Hepatocyte (in vitro differentiated cells): ENCODE measurements around the gene AGAP2. TPM values are rescaled to one million over a fixed set of nuclear protein-coding genes. Genes with fewer than 3 reads are reported as not detected.
A peak's percentile ranks its signal among the peaks of the same experiment; 100 is the strongest.

ENCODE experiments used
- DNase-seq: peaks from one replicate; pipeline ENCODE4 v3.0.0-alpha.2; 2016; ENCODE audit warnings: low spot score
- H2AFZ ChIP-seq: fragments of 200-600 bp; sonication (generic); 2 replicates; pipeline ENCODE4 v1.6.0; 2016; ENCODE audit warnings: antibody characterized with exemption, mild to moderate bottlenecking
- H3K27ac ChIP-seq: fragments of 200-600 bp; sonication (generic); 2 replicates; pipeline ENCODE4 v1.5.1; 2016; ENCODE audit warnings: mild to moderate bottlenecking
- H3K27me3 ChIP-seq: fragments of 200-600 bp; sonication (generic); 2 replicates; pipeline ENCODE4 v1.6.1; 2016
- H3K36me3 ChIP-seq: fragments of 200-600 bp; sonication (generic); replicated peaks from 2 replicates; pipeline ENCODE4 v1.5.1; 2016; ENCODE audit warnings: low read depth; ENCODE audit not compliant: insufficient read depth
- H3K4me1 ChIP-seq: fragments of 200-600 bp; sonication (generic); 2 replicates; pipeline ENCODE4 v1.5.1; 2016; ENCODE audit warnings: mild to moderate bottlenecking, moderate library complexity; ENCODE audit not compliant: insufficient read depth
- H3K4me2 ChIP-seq: fragments of 200-600 bp; sonication (generic); 2 replicates; pipeline ENCODE4 v1.6.0; 2016
- H3K4me3 ChIP-seq: fragments of 200-600 bp; sonication (generic); 2 replicates; pipeline ENCODE4 v1.5.1; 2016; ENCODE audit warnings: mild to moderate bottlenecking
- H3K79me2 ChIP-seq: fragments of 200-600 bp; sonication (generic); 2 replicates; pipeline ENCODE4 v1.6.0; 2017; ENCODE audit warnings: mild to moderate bottlenecking
- H3K9me2 ChIP-seq: fragments of 200-600 bp; sonication (generic); replicated peaks from 2 replicates; pipeline ENCODE4 v1.6.0; 2017; ENCODE audit warnings: mild to moderate bottlenecking; ENCODE audit not compliant: insufficient read depth
- H3K9me3 ChIP-seq: fragments of 200-600 bp; sonication (generic); 2 replicates; pipeline ENCODE4 v1.5.1; 2016; ENCODE audit warnings: low read depth, mild to moderate bottlenecking
- H4K20me1 ChIP-seq: fragments of 200-600 bp; sonication (generic); 2 replicates; pipeline ENCODE4 v1.6.0; 2016; ENCODE audit warnings: mild to moderate bottlenecking; ENCODE audit not compliant: insufficient read depth, poor library complexity, severe bottlenecking
- EZH2 ChIP-seq: fragments of 200-600 bp; sonication (generic); IDR thresholded peaks from 2 replicates; pipeline ENCODE4 v1.6.1; 2016; ENCODE audit warnings: antibody characterized with exemption, mild to moderate bottlenecking, borderline replicate concordance
- EZH2phosphoT487 ChIP-seq: fragments of 200-600 bp; sonication (generic); IDR thresholded peaks from one replicate; pipeline ENCODE4 v1.6.1; 2018; ENCODE audit warnings: antibody characterized with exemption, mild to moderate bottlenecking, low read depth, moderate library complexity; ENCODE audit not compliant: unreplicated experiment, severe bottlenecking
- WGBS: methylation state at CpG from one replicate; pipeline ENCODE4 v1.1.6; 2016; ENCODE audit warnings: low lambda C conversion rate; ENCODE audit errors: missing lambda C conversion rate; 5-methylcytosine and 5-hydroxymethylcytosine counted together
- polyA plus RNA-seq: library from polyadenylated mRNA; unstranded; fragments of >200 nt; fragmentation: Nextera tagmentation; extraction: Ambion mirVana; gene quantifications from 2 replicates; pipeline ENCODE4 v1.2.1, GENCODE V29; 2016
- total RNA-seq: library from RNA; depleted of rRNA; stranded (reverse); fragments of >200 nt; gene quantifications from 2 replicates; pipeline ENCODE4 v1.2.3, GENCODE V29; 2014
- TF ChIP-seq, protein P1 (sequence below): fragments of 200-600 bp; sonication (generic); IDR thresholded peaks from 2 replicates; pipeline ENCODE4 v1.5.1; 2016; ENCODE audit warnings: antibody characterized with exemption, mild to moderate bottlenecking; ENCODE audit not compliant: poor library complexity

AGAP2 gene
- total and polyA plus RNA-seq, 2 experiments from 2014 or later, result 0.04 to 0.33 TPM

DNA sequence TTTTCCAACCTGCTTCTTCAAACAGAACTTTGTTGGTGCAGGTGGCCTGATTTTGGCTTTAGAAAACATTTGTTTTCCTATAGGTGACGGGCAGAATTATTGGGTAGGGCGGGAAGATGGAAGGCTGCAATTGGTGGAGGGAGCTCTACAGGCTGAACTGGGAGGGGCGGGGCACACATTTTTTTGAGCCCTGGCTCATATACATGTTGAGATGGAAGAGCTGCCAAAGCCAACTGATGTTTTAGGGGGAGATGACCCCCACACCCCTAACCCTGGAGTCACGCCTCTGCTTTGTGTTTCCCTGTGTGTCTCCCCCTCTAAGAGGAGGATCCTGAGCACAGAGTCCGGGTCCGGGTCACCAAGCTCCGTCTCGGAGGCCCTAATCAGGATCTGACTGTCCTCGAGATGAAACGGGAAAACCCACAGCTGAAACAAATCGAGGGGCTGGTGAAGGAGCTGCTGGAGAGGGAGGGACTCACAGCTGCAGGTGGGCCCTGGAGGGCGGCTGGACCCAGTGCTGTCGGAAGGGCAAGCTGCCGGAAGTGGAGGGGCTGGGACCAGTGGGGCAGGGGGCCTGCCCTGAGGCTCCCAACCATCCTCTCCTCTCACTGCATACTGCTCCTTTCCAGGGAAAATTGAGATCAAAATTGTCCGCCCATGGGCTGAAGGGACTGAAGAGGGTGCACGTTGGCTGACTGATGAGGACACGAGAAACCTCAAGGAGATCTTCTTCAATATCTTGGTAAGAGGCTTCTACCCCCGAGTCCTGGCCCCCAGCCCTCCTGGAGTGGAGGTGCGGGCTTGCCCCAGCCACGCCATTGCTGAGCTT lies 18.6 kb downstream of the AGAP2 start:
- Histone ChIP-seq H3K36me3 (no peaks in the 10 kb centered on the region), H3K9me2 (no peaks in the 10 kb centered on the region), H3K4me1 (no peaks in the 10 kb centered on the region), H4K20me1 (no peaks in the 10 kb centered on the region), H3K27me3 (peaks cover 15% of the 10 kb centered on the region), H3K4me2 (no peak overlapping the region), H3K9me3 (no peaks in the 10 kb centered on the region), H3K4me3 (no peak overlapping the region), H3K27ac (no peak overlapping the region), H3K79me2 (no peaks in the 10 kb centered on the region), H2AFZ (no peak overlapping the region)
- TF ChIP-seq, protein P1, sequence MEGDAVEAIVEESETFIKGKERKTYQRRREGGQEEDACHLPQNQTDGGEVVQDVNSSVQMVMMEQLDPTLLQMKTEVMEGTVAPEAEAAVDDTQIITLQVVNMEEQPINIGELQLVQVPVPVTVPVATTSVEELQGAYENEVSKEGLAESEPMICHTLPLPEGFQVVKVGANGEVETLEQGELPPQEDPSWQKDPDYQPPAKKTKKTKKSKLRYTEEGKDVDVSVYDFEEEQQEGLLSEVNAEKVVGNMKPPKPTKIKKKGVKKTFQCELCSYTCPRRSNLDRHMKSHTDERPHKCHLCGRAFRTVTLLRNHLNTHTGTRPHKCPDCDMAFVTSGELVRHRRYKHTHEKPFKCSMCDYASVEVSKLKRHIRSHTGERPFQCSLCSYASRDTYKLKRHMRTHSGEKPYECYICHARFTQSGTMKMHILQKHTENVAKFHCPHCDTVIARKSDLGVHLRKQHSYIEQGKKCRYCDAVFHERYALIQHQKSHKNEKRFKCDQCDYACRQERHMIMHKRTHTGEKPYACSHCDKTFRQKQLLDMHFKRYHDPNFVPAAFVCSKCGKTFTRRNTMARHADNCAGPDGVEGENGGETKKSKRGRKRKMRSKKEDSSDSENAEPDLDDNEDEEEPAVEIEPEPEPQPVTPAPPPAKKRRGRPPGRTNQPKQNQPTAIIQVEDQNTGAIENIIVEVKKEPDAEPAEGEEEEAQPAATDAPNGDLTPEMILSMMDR, result no peak
- TF ChIP-seq EZH2phosphoT487 (no peak), EZH2 (no peak)
- WGBS, result 95% methylated on average over 20 of the region's 20 CpGs
- peak; percentile 1 for DNase-seq

DNA sequence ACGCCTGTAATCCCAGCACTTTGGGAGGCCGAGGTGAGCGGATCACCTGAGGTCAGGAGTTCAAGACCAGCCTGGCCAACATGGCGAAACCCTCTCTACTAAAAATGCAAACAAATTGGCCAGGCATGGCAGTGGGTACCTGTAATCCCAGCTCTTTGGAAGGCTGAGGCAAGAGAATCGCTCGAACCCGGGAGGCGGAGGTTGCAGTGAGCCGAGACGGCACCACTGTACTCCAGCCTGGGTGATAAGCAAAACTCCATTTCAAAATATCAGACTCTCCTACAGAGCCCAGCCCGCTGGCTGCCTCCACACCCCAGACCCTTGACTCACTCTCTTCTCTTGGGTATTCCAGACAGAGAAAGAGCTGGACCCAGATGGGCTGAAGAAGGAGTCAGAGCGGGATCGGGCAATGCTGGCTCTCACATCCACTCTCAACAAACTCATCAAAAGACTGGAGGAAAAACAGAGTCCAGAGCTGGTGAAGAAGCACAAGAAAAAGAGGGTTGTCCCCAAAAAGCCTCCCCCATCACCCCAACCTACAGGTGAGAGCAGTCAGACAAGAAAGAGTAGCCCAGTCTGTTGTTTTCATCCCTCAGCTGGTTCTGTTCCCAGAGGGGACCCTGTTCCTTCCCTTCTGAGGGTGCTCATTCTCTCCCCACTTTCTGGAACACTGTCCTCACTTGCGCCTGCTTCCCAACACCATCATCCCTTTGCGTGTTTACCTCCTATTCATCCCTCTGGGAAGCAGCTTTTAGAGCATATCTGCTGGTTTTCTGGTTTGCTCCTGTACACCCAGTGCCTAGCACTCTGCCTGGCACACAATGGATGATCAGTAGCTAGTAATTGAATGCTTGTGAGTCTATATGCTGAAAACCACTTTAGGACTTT lies 19.7 kb downstream of the AGAP2 start:
- H2AFZ ChIP-seq, result no peak overlapping the region
- TF ChIP-seq EZH2 (no peak), EZH2phosphoT487 (no peak)
- TF ChIP-seq, protein P1, result no peak
- no peak overlapping the region for H3K4me2 ChIP-seq
- H4K20me1 ChIP-seq, result no peaks in the 10 kb centered on the region
- no peak overlapping the region for H3K4me3 ChIP-seq
- DNase-seq, result peak; percentile 2
- no peaks in the 10 kb centered on the region for H3K36me3 ChIP-seq
- H3K79me2 ChIP-seq, result no peaks in the 10 kb centered on the region
- 98% methylated on average over 15 of the region's 15 CpGs for WGBS
- no peak overlapping the region for H3K27ac ChIP-seq
- no peaks in the 10 kb centered on the region for H3K9me2 ChIP-seq
- no peaks in the 10 kb centered on the region for H3K4me1 ChIP-seq
- peaks cover 4% of the 10 kb centered on the region for H3K27me3 ChIP-seq
- no peaks in the 10 kb centered on the region for H3K9me3 ChIP-seq

DNA sequence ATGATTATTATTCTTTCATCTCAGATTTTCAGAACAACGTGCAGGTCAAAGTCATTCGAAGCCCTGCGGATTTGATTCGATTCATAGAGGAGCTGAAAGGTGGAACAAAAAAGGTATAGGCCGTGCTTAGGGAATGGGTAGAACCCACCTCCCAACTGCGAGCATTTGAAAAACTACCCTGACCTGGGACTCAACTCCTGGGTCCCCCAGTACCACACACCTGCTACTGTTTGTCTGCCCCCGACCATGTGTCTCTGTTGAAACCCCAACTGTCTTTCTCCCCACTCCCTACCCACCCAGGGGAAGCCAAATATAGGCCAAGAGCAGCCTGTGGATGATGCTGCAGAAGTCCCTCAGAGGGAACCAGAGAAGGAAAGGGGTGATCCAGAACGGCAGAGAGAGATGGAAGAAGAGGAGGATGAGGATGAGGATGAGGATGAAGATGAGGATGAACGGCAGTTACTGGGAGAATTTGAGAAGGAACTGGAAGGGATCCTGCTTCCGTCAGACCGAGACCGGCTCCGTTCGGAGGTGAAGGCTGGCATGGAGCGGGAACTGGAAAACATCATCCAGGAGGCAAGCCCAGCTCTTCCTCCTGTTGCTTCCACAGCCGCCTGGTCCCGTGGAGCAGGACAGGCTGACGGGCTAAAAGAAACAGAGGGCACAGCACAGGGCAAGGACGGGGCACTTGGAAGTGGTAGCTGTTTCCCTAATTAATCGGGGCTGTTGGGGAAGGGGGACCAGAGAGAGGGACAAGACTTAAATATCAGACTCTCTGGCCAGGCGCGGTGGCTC lies 20.5 kb downstream of the AGAP2 start:
- WGBS, result 98% methylated on average over 22 of the region's 22 CpGs
- H2AFZ ChIP-seq, result no peak overlapping the region
- no peak for DNase-seq
- no peaks in the 10 kb centered on the region for H3K9me2 ChIP-seq
- no peak overlapping the region for H3K4me3 ChIP-seq
- H3K9me3 ChIP-seq, result no peaks in the 10 kb centered on the region
- no peaks in the 10 kb centered on the region for H3K27me3 ChIP-seq
- H4K20me1 ChIP-seq, result no peaks in the 10 kb centered on the region
- H3K27ac ChIP-seq, result no peak overlapping the region
- no peaks in the 10 kb centered on the region for H3K4me1 ChIP-seq
- H3K79me2 ChIP-seq, result no peaks in the 10 kb centered on the region
- TF ChIP-seq EZH2phosphoT487 (no peak), EZH2 (no peak)
- TF ChIP-seq, protein P1, result no peak
- H3K36me3 ChIP-seq, result no peaks in the 10 kb centered on the region
- H3K4me2 ChIP-seq, result no peak overlapping the region
